Stomach (tissue), 4 donors: Measurements from ENCODE around the gene STK4.

Experiments
- EP300 ChIP-seq: sonication (generic); formaldehyde crosslinking; IDR thresholded peaks from one replicate; pipeline ENCODE4 v1.6.1; 2017; ENCODE audit warnings: antibody characterized with exemption
- POLR2A ChIP-seq, 4 donors: fragments of 450-650 bp; IDR thresholded peaks; one replicate each; pipeline ENCODE4 v1.6.1; 2016; ENCODE audit warnings: antibody characterized with exemption in 4 of 4, control low read depth in 2 of 4, mild to moderate bottlenecking in 1 of 4, moderate library complexity in 1 of 4
- POLR2AphosphoS5 ChIP-seq, 3 donors: sonication (generic); formaldehyde crosslinking; IDR thresholded peaks; one replicate each; pipeline ENCODE4 v1.6.1; 2016; ENCODE audit warnings: antibody characterized with exemption in 3 of 3
- TF ChIP-seq, protein P1 (sequence below), 7 experiments: fragments of 450-650 bp in 4 of 7; fragments of 200-600 bp in 3 of 7; sonication (generic) in 3 of 7; IDR thresholded peaks; one replicate each; pipeline ENCODE4 v1.5.1; 2016 to 2019; ENCODE audit warnings: antibody characterized with exemption in 7 of 7, control low read depth in 2 of 7, mild to moderate bottlenecking in 1 of 7

GRCh38 chr20:45100563-45101245 lies 134.4 kb downstream of the STK4 start, which contains the start of gene KCNS1:
- TF ChIP-seq EP300 = no peak
- TF ChIP-seq, protein P1, sequence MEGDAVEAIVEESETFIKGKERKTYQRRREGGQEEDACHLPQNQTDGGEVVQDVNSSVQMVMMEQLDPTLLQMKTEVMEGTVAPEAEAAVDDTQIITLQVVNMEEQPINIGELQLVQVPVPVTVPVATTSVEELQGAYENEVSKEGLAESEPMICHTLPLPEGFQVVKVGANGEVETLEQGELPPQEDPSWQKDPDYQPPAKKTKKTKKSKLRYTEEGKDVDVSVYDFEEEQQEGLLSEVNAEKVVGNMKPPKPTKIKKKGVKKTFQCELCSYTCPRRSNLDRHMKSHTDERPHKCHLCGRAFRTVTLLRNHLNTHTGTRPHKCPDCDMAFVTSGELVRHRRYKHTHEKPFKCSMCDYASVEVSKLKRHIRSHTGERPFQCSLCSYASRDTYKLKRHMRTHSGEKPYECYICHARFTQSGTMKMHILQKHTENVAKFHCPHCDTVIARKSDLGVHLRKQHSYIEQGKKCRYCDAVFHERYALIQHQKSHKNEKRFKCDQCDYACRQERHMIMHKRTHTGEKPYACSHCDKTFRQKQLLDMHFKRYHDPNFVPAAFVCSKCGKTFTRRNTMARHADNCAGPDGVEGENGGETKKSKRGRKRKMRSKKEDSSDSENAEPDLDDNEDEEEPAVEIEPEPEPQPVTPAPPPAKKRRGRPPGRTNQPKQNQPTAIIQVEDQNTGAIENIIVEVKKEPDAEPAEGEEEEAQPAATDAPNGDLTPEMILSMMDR (IDR thresholded peaks at IDR 0.05) = no peak
- TF ChIP-seq POLR2AphosphoS5 (IDR thresholded peaks at IDR 0.05) = no peak
- TF ChIP-seq POLR2A (IDR thresholded peaks at IDR 0.05) = no peak
